ENCODE results near the gene SF3B6. TPM values are rescaled to one million over a fixed set of nuclear protein-coding genes. Genes with fewer than 3 reads are reported as not detected.
A peak's percentile ranks its signal among the peaks of the same experiment; 100 is the strongest.
"Not testable (repeated sequence)": the region's sequence is repeated elsewhere in the genome, so short reads cannot be mapped to it uniquely, and the experiment has no call there.

The SF3B6 gene
- total RNA-seq, 1 donor from 2014 or later, result 89.0 TPM

DNA sequence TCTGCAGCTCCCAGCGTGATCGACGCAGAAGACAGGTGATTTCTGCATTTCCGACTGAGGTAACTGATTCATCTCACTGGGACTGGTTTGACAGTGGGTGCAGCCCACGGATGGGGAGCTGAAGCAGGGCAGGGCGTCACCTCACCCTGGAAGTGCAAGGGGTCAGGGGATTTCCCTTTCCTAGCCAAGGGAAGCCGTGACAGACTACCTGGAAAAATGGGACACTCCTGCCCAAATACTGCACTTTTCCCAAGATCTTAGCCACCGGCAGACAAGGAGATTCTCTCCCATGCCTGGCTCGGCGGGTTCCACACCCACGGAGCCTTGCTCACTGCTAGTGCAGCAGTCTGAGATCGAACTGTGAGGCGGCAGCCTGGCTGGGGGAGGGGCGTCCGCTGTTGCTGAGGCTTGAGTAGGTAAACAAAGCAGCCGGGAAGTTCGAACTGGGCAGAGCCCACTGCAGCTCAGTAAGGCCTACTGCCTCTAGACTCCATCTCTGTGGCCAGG is 19.1 kb upstream of the SF3B6 start:
- not testable (repeated sequence) for DNase-seq (ENCODE audit: low read depth)

DNA sequence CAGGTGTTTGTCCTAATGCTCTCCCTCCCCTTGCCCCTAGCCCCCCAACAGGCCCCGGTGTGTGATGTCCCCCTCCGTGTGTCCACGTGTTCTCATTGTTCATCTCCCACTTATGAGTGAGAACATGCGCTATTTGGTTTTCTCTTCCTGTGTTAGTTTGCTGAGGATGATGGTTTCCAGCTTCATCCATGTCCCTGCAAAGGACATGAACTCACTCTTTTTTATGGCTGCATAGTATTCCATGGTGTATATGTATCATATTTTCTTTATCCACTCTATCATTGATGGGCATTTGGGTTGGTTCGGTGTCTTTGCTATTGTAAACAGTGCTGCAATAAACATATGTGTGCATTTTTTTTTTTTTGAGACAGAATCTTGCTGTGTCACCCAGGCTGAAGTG is 17.1 kb upstream of the SF3B6 start:
- DNase-seq (ENCODE audit: low read depth), result not testable (repeated sequence)

- DNase-seq (ENCODE audit: low read depth), result no peak
Measured at GRCh38 chr2:24088821-24089359, 12.8 kb upstream of the SF3B6 start.

GRCh38 chr2:24087032-24087431 is 10.9 kb upstream of the SF3B6 start:
- DNase-seq (ENCODE audit: low read depth), result no peak

GRCh38 chr2:24086241-24086640 is 10.1 kb upstream of the SF3B6 start:
- DNase-seq (ENCODE audit: low read depth), result no peak

GRCh38 chr2:24085200-24085489 is 9.0 kb upstream of the SF3B6 start:
- no peak for DNase-seq (ENCODE audit: low read depth)

- peak; percentile 91 for DNase-seq (ENCODE audit: low read depth)
Measured at GRCh38 chr2:24084386-24085199, 8.5 kb upstream of the SF3B6 start, which contains the start of gene TP53I3. TP53I3 (minus strand) TSS chr2:24084834; CDS start chr2:24084326, 508 bp downstream.

GRCh38 chr2:24083567-24084385 is 7.7 kb upstream of the SF3B6 start:
- DNase-seq (ENCODE audit: low read depth), result peak; percentile 94

- peak; percentile 34 for DNase-seq (ENCODE audit: low read depth)
Measured at GRCh38 chr2:24082787-24083566, 6.9 kb upstream of the SF3B6 start.

- peak; percentile 89 for DNase-seq (ENCODE audit: low read depth)
Measured at GRCh38 chr2:24080701-24081100, 4.6 kb upstream of the SF3B6 start.

GRCh38 chr2:24077879-24078278 is 1.8 kb upstream of the SF3B6 start:
- DNase-seq (ENCODE audit: low read depth), result no peak

DNA sequence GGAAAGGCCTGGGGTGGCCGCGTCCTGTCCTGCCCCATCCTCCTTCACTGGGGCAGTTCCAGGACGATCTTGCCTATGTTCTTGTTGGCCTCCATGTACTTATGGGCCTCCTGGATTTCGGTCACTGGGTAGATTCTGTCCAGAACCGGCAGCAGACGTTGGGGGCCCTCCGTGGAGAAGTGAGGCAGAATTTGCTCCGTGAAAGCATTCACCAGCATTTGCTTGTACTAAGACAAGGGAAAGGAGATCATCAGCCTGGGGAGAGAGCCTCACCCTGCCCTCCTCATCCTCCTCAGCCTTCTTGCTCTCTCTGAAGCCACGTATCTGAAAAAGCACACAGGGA is 1.4 kb upstream of the SF3B6 start:
- DNase-seq (ENCODE audit: low read depth), result no peak

GRCh38 chr2:24076849-24077534 is 866 bp upstream of the SF3B6 start:
- no peak for DNase-seq (ENCODE audit: low read depth)

DNA sequence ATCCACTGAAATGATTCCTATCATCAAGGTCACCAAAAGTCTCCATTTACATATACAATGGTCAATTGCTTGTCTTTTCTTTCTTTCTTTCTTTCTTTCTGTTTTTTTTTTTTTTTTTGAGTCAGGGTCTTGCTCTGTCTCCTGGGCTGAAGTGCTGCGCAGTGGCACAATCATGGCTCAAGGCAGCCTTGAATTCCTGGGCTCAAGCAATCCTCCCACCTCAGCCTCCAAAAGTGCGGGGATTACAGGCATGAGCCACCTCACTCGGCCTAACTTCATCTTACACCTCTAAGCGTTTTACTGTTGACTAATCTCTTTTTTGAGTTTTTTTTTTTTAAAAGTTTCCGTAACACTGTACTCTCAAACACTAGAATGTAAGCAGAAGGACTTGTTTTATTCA is 867 bp downstream of the SF3B6 start:
- no peak for DNase-seq (ENCODE audit: low read depth)

GRCh38 chr2:24073816-24074215 is 2.3 kb downstream of the SF3B6 start:
- DNase-seq (ENCODE audit: low read depth), result no peak

GRCh38 chr2:24072259-24072658 is 3.9 kb downstream of the SF3B6 start:
- no peak for DNase-seq (ENCODE audit: low read depth)

DNA sequence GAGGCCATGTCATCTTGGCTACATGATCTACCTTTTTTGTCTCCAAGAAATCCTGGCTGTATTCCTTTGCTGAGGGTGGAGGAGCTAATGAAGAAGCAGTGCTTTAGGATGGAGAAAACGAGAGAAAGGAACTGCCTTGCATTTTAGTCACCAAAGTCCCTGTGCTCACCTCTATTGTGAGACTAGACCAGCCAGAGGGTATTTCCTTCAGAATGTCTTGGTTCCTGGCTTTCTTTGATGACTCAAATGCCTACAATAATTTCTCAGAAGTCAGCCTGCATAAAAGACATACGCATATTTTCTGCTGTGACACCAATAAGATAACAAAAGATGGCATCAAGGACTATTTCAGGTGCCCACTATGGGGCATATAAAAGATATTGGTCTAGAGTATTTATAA is 10.8 kb downstream of the SF3B6 start:
- DNase-seq (ENCODE audit: low read depth), result no peak

- DNase-seq (ENCODE audit: low read depth), result no peak
Measured at GRCh38 chr2:24058564-24059271, 17.4 kb downstream of the SF3B6 start.

GRCh38 chr2:24055750-24056149 is 20.4 kb downstream of the SF3B6 start:
- no peak for DNase-seq (ENCODE audit: low read depth)

DNA sequence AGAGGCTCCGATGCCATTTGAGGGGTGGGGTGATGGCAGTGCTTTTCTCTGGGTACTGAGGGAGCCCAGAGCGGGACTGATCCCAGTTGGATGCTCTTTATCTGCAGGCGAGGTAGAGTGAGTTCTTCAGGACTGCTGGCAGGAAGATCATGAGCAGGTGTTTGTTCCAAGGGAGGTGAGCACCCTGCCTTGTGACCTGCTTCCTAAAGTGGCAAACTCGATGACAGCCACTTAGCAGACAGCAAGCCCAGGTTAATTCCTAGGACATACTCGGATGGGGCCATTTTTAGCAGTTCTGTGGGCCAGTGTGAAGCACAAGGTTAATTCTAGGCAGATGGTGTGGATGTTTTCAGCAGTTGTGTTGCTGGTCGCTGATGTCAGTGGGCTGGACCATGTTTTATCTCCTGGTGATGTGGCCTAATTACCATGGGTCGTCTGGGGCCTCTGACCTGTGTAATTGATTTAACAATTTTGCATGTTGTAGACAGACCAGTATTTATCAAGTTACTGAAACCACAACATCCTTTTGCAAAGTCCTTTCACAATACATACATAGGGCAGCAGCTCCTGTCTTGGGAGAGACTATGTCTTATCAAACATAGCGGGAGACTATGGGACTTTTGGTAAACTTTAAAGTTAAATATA is 21.6 kb downstream of the SF3B6 start:
- DNase-seq (ENCODE audit: low read depth), result no peak

Data from myocyte (in vitro differentiated cells).